Uterus (tissue), 2 donors: ENCODE measurements around the gene TMEM204.

ENCODE experiments used
- CTCF ChIP-seq, 4 experiments: fragments of 200-600 bp in 2 of 4; fragments of 450-650 bp in 2 of 4; sonication (generic) in 2 of 4; IDR thresholded peaks; one replicate each; pipeline ENCODE4 v1.5.1; 2016 to 2019; ENCODE audit warnings: antibody characterized with exemption in 4 of 4, mild to moderate bottlenecking in 2 of 4, moderate library complexity in 1 of 4
- POLR2A ChIP-seq, 2 donors: fragments of 450-650 bp; IDR thresholded peaks; one replicate each; pipeline ENCODE4 v1.6.1; 2016; ENCODE audit warnings: antibody characterized with exemption in 2 of 2, mild to moderate bottlenecking in 1 of 2, moderate library complexity in 1 of 2

GRCh38 chr16:1514507-1514906 lies 19.0 kb upstream of the TMEM204 start:
- TF ChIP-seq CTCF (IDR thresholded peaks at IDR 0.05) (no peak), POLR2A (IDR thresholded peaks at IDR 0.05) (no peak)
